Anterior cingulate cortex (tissue), 58 donors: Measurements from ENCODE around the gene MYADML2.
A peak's percentile ranks its signal among the peaks of the same experiment; 100 is the strongest.
"Not testable (repeated sequence)": the region's sequence is repeated elsewhere in the genome, so short reads cannot be mapped to it uniquely, and the experiment has no call there.

ENCODE experiments used
- DNase-seq, 58 donors: peaks; one replicate each; lab custom pipeline; 2025; lab: John Stamatoyannopoulos, UW

The MYADML2 gene

DNA sequence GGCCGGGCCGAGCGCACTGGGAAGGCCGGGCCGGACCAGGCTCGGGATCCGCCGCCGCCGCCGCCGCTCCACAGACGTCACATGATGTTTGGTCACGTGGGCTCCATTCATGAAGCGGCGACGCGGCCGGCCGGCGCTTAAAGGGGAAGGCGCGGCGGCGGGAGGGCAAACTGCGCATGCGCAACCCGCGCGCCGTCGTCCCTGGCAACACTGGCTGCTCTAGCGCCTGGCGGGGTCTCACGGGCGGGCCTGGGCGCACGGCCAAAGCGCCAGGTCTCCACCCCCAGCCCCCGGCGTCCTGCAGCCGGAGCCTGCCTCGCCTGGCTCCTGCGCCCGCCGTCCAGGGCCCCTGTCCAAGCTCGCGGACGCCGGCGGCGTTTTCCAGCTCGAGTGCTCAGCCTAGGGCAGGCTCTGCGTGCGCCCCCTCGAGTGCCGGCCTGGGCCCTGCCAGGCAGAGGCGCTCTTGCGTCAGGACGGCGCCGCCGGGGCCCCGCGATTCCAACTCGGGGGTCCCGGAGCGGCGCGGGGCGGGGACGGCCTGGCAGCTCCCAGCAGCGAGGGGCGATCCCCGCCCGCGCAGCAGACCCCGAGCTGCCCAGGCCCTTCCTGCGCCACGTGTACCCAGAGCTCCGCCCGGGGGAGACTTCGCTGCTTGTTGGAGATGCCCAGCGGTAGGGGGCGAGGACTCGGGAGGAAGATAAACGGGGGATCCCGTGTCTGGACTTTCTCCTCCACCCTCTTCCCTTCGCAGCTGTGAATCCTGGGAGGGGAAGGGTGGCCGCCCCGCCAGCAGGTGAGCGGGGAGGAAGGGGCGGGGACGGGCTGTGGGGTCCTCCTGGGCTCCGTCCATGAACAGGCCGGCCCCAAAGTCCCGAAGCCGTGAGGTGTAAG, 19.1 kb downstream of the MYADML2 start, which contains the start of gene MAFG:
TSS of gene MAFG (minus strand) at position 83 of the 891 bp plus-strand sequence. CDS start 4,550 bp downstream, outside the sequence.
- peak; percentile 35 to 96 (median 86) for DNase-seq

DNA sequence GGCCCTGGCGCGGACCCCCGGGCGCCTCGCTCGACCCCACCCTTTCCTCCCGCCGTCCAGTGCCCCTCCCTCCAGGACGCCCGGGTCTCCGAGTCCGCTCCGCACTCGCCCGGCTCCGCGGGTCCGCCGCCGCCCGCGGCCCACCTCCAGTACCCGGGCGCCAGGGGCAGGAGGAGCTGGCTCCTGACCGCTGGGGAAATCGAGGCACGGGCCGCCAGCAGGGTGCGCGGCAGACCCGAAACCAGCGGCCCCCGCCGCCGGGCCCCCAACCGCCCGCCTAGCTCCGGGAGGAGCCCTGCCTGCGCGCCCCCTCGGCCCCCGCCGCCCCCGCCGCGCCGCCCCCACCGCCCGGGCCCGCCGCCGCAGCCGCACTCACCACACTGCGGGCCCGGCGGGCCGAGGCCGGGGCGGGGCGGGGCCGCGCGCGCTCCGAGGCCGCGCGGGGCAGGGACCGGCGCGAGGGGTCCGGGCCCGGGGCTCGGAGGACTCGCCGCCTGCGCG, 19.8 kb downstream of the MYADML2 start:
- DNase-seq, result no peak

DNA sequence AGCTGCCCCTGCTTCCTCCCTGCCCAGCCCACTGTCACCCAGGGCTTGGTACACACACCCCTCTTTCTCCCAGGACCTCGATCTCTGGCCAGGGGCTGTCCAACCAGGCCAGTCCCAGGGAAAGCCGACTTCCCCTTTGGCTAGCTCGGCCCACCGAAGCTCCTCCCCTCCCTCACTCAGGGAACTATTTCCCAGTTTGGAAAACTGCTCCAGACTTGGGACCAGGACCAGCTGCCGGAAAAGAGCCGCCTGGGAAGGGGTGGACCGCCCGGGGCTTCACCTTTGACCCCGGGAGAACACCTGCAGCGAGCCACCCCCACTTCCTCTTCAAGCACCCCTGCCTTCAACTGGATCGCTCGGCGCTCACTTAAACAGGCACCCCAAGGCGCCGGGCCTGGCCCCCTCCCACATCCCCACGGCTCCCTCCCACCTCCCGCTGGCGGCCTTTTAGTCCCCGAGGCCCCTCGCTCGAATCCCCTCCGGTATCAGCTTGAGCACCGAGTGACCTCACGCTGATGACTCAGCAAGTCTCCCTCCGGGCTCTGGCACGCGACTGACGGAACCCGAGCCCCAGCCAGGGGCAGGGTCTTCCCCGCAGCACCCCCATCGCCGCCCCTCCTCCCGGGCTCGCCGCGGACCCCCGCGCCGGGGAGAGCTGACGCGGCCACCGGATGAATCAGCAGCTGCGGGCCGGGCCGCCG, 20.4 kb downstream of the MYADML2 start:
- peak in 41 of 58 donors; percentile 13 to 65 (median 45) for DNase-seq

DNA sequence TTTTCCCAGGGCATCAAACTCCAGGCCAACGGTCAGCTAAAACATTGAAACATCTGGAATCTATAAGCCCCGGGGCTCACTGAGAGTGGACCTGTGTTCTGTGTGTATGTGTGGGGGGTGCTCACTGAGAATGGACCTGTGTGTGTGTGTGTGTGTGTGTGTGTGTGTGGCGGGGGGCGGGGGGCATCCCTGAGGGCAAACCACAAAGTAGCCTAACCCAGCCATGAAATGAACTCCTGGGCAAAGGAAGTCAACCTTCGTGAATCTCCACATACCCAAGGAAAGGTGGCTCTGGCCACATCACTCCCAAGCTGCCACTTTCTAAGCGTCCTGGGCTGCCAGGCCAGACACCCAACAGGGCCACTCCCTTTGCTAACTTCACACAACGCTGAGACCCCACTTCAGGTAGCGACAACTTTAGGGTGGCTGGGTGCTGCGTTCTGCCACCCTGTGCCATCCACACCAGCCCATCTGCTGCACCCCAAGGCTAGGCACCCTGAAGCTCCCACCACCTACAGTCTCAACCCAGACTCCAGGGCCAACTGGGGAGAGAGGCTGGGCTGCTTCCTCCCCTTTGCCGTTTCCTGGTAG, 21.1 kb downstream of the MYADML2 start:
- DNase-seq, result no peak

DNA sequence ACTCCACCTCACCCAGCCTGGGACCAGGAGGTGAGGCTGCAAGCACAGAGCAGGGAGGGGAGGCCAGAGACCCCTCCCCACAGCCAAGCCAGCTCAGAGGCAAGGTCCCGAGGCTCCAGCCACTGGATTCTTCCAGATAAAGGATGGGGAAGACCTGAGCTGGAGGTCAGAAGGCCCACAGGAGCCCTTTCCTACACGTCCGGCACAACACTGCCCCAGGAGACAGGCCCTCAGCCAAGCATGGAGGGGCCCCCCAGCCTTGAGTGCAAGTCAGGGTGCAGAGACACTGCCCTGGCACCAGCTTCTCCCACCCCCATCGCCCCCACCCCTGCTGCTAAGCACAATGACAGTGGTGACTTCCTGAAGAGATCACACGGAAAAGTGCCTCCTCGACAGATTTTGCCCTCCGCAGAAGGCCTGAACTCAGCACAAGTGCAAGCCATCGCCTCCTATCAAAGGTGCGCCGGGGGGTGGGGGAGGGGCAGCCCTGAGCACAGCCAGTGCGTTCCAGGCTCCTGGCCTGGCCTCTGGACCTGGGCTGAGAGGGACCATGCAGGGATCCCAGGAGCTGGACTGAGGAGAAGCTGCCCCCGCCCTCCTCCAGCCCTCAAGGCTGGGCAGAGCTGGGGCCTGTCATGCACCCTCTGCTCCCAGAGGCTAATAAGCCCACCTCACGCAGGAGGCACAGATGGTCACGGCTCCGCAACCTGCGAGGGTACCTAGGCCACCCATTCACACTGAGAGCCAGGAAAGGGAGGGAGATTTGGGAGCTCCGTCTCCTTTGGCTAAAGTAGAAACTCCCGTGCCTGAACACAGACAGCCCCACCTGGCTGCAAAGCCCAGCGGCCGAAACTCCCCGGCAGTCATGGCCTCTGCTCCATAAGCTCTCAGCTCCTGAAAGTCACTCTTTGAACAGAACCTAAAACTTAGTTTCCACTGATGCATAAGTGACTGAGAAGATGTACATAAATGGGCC, 22.2 kb downstream of the MYADML2 start:
- DNase-seq, result no peak

DNA sequence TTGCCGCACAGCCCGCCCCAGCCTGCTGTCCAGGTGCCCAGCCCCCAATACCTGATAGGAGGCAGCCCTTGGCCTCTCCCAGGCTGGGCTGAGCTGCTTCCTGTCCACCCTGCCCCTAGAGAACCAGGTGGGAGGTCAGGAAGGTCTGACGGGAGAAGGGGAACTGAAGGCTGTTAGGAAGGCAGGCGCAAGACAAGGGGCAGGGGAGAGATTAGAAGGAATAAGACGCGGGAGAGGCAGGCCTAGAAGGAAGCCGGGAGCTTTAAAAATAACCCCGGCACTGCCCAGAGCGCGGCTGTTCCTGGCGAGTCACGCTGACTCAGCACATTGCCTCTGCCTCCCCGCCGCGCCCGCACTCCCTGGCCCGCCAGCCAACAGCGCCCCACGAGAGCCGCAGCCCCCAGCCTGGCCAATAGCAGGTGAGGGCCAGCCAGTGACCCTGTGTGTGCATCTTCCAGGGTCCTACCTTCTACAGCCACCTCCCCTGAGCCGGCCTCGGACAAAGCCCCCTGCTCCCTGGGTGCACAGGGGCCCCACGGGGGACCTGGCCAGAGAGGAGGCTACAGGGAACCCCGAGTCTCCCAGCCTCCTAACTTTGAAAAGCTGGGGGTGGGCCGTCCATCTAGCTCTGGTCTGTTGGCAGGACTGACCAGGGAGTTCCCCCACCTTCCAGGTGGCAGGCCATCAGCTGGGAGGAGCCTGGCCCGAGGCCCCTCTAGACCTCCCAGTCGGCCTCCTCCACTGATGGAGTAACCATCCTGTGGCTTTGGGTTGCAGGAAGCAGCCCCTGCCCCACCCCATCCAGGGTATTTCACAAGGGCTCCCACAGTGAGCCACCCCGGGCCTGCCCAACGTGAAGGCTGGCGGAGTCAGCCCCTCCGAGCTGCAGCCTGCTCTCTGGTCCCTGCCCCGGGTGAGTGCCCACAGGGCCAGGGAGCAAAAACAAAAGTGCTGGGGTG, 23.5 kb downstream of the MYADML2 start:
- DNase-seq, result peak in 41 of 58 donors; percentile 8 to 69 (median 38)

DNA sequence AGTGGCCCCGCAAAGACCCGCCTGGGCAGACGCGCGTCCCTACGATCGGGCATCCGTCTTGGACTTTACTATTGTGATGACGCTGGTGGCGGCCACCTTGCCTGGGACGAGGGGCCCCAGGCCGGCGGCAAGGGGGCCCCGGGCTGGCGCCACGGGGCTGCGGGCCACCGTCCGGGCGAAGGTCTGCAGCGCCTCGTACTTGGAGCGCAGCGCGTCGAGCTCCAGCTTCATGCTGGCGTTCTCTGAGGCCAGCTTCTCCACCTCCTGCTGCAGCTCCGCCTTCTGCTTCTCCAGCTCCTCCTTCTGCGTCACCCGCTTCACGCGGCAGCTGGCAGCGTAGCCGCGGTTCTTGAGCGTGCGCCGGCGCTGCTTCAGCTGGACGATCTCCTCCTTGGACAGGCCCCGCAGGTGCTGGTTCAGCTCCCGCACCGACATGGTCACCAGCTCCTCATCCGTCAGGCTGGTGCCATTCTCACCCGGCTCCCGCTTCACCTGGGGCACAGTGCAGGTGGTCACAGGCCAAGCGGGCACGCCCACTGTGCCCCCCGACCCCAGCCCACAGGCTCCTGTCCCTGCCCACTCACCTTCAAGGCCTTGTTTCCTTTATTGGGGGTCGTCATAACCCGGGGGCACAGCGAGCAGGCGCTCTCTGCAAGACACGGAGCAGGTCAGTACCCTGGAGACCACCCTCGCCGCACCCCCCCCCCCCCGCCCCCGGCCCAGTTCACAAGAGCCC, 24.3 kb downstream of the MYADML2 start:
- DNase-seq, result no peak

DNA sequence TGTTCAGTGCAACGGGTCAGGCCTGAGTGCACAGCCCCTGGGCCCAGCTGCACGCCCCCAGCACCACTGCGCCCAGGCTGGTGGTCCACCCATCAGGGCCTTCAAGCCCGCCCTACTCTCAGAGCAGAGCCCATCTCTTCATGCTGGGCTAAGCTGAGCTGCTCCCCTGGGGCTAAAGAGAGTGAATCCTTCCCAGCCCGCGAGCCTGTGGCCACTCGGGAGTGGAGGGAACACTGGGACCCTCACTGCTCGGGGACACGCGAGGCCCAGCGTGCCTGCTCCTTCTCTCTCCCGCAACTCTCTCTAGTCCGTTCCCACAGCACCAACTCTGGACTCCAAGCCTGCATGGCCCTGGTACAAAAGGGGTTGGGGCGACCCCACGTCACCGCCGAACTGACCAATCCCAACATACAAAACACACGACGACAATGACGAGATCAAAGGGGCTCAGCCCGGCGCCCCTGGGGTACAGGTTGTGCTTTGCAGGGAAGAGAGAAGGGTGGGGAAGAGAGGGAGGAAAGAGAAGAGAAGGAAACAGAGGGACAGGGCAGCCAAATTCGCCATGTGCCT, 25.0 kb downstream of the MYADML2 start:
- no peak for DNase-seq

DNA sequence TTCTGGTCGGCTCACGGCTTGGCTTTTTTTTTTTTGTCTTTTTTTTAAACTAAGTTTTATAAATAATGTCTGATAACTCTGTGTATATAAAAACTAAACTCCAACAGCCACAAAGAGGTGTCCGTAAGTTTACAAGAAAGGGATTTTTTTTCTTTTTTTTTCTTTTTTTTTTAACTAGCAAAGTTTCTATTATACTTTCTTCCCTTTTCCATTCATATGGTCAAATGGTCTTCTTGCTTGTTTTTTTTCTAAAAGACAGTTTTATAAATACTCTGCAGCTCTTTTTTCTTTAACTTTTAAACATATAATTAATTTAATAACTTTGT, 25.5 kb downstream of the MYADML2 start:
- DNase-seq, result no peak

DNA sequence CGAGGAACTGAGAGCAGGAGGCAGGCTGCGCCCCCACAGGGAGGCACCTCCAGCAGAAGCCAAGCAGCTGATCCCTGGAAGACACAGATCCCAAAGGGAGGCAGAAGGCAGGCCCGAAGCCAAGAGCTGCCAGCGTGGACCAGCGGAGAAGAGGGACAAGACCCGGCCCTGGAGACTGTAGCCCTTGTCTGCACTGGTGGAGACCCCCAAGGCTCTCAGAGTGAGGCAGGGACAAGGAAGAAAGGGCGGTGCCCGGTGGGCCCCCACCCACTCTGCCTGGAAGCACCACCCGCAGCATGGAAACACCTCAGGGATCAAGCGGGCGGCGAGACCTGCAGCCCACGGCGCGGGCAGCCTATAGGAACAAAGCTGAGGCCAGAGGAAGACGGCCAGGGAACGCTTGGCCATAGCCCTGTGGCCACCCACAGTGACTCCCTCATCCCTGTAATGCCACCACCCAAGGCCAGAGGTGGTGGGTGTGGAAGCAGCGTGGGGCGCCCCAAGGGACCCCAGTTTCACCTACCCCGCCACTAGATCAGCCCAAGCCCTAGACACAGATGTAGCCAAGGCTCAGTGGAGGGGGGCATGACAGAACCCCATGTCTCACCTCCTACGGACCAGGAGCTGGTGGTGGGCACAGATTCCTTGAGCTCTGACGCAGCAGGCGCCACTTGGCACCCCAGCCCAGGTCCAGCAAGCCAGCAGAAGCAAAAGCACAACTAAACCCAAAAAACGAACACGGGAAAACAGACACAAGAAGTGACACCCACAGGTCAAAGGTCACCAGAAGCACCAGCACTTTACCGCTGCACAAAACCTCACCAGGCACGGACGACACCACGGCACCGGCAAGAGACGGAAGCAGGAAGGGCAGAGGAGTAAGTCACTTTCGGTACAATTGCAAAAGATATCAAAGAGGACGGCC, 26.2 kb downstream of the MYADML2 start:
- peak in 2 of 58 donors; percentile 25 to 33 for DNase-seq

DNA sequence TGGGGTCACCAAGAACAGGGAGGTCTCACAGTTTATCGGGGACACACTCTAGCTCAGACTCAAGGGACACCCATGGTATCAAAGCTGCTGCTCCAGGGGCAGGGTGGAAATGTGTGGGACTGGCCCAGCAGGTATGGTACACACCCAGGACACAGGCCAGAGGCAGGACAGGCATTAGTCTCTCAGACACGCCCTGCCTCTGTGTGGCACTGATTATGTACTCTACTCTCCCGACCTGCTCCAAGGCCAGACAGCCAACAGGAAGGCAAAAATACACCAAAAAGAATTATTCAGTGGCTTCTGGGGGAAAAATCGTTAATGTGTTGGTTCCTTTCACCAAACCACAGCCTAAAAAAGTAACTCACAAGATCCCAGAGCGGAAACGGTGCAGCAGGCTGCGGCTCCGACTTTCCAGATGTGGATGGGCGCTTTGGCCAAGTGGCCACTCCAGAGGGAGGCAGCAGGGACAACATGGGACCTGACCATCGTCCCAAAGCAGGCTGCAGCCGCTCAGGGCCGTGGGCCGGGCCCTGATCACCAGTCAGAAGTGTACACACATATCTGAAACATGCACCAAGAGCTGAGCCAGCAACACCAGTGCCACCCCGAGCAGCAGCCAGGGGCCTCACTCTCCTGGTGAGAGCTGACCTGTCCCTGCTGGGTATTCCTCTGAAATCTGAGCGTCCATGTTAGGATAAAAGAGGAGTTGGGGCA, 28.0 kb downstream of the MYADML2 start:
- DNase-seq, result no peak

DNA sequence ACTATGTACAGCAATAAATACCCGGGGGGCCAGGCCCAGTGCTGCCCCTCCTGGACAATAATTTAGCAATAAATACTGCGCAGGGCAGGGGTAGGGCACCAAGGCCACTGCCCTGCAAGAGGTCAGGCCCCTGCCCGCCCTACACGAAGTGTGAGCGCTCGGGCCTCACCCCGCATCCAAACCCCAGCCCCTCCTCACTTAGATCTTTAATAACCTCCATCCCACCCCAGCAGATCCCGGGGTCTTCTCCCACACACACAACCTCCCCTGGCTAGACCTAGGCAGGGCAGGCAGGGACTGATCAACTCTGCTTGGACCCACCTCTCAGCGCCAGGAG, 28.7 kb downstream of the MYADML2 start:
- not testable (repeated sequence) for DNase-seq

DNA sequence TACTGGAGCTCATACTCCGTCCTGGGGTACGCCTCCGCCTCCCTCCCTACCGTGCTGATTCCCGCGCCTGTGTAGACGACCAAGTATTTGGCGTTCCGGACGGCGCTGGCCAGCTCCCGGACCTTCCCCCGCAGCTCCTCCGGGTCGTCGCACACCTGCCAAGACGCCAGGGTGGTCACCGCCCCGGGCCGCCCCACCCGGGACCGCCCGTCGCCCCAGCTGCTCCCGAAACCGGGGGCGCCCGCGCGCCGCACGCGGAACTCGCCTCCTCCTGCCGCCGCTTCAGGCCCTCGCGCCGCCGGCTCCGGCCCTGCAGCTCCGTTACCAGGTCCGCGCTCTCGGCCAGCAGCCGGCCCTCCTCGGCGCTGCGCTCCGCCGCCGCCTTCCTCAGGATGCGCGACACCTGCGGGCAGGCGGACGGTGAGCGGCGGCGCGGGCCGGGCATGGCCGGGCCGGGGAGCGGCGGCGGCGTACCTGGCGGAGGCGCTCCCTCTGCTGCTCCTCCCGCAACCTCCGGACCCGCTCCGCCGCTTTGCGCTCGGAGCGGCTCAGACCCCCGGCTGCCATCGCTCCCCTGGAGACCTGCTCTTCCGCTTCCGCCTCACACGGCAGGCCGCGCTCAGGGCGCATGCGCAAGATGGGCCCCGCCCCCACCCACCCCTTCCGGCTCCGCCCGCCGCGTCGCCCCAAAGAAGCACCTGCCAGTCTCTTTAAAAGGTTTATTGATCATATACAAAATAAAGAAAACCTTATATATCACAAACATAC, 29.3 kb downstream of the MYADML2 start, which contains the start of gene SIRT7:
TSS of gene SIRT7 (minus strand) at position 612 of the 768 bp plus-strand sequence. CDS start at position 567, 45 bp downstream.
- peak in 56 of 58 donors; percentile 16 to 86 (median 75) for DNase-seq

DNA sequence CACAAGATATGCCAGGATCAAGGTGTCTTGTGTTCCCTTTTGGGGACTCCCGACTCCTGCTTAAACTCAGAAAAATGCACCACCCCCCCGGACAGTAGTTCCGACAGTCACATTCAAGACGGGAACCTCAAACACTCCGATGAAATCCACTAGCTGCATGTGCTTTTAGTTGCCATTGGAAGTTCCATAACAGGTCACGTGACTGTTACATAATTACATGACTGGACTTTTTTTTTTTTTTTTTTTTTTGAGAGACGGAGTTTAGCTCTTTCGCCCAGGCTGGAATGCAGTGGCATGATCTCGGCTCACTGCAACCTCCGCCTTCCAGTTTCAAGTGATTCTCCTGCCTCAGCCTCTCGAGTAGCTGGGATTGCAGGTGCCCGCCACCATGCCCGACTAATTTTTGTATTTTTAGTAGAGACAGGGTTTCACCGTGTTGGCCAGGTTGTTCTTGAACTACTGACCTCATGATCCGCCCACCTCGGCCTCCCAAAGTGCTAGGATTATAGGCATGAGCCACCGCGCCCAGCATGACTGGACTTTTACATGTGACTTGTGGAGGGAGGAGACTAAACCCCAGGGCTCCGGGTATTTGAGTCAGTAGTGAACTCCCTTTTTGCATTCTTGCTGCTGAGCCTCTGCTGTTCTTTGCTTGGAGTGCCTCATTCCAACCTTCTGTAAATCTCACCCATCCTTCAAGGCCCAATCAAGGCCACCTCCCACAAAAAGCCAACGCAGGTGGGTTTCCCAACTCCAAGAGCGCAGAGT, 30.6 kb downstream of the MYADML2 start:
- DNase-seq, result no peak
